Lung (tissue), 12 donors: ENCODE data around the gene PARD3. TPM values are rescaled to one million over a fixed set of nuclear protein-coding genes. Genes with fewer than 3 reads are reported as not detected.
A peak's percentile ranks its signal among the peaks of the same experiment; 100 is the strongest.

Experiments used
- ATAC-seq: fragments of 200-7000 bp; cut with Tn5 transposase; one replicate; pipeline ENCODE4 v1.9.1; 2020; ENCODE audit warnings: moderate number of reproducible peaks; ENCODE audit not compliant: insufficient read depth, low FRiP score
- DNase-seq, 3 donors: peaks; one replicate each; pipeline ENCODE4 v3.0.0-alpha.2; 2013 to 2017
- H3K27ac ChIP-seq, 2 donors: one replicate each; pipeline ENCODE4 v1.5.1; 2013; ENCODE audit warnings: mild to moderate bottlenecking in 2 of 2, moderate library complexity in 2 of 2, control low read depth in 1 of 2, inconsistent platforms in 1 of 2, low read depth in 1 of 2, low read length in 1 of 2
- H3K27me3 ChIP-seq, 3 donors: one replicate each; pipeline ENCODE4 v1.5.1; 2013; ENCODE audit warnings: low read length in 2 of 3; ENCODE audit not compliant: control insufficient read depth in 3 of 3, insufficient read depth in 3 of 3
- H3K36me3 ChIP-seq, 4 donors: one replicate each; pipeline ENCODE4 v1.5.1; 2013; ENCODE audit warnings: low read length in 4 of 4, mild to moderate bottlenecking in 1 of 4, moderate library complexity in 1 of 4; ENCODE audit not compliant: control insufficient read depth in 4 of 4, insufficient read depth in 4 of 4
- H3K4me1 ChIP-seq, 5 donors: one replicate each; pipeline ENCODE4 v1.5.1; 2013; ENCODE audit warnings: low read length in 5 of 5, mild to moderate bottlenecking in 2 of 5, moderate library complexity in 1 of 5; ENCODE audit not compliant: control insufficient read depth in 5 of 5, insufficient read depth in 5 of 5
- H3K4me3 ChIP-seq: one replicate; pipeline ENCODE4 v1.5.1; 2013; ENCODE audit warnings: mild to moderate bottlenecking, control low read depth, moderate library complexity
- H3K9ac ChIP-seq, 2 donors: one replicate each; pipeline ENCODE4 v1.5.1; 2013; ENCODE audit warnings: low read length in 2 of 2, control low read depth in 1 of 2; ENCODE audit not compliant: insufficient read depth in 1 of 2
- H3K9me3 ChIP-seq, 4 donors: one replicate each; pipeline ENCODE4 v1.5.1; 2013; ENCODE audit warnings: low read length in 3 of 4, mild to moderate bottlenecking in 1 of 4, moderate library complexity in 1 of 4; ENCODE audit not compliant: control insufficient read depth in 4 of 4, insufficient read depth in 3 of 4
- CTCF ChIP-seq: IDR thresholded peaks from 2 replicates; pipeline ENCODE4 v1.5.1; 2012; ENCODE audit warnings: mild to moderate bottlenecking; ENCODE audit errors: control extremely low read depth, extremely low read depth
- WGBS, 2 donors: extraction: QIAGEN DNeasy Blood & Tissue Kit; methylation state at CpG; one replicate each; pipeline ENCODE4 v1.1.7; 2013; 5-methylcytosine and 5-hydroxymethylcytosine counted together
- polyA plus RNA-seq, 2 donors: library from polyadenylated mRNA; stranded (reverse); fragments of 200-250 nt; gene quantifications; one replicate each; pipeline ENCODE4 v1.2.1, GENCODE V29; 2013
- total RNA-seq, 2 donors: library from RNA; depleted of rRNA in 1 of 2; stranded (reverse); fragments of >200 nt in 1 of 2; gene quantifications; one replicate each; pipeline ENCODE4 v1.2.1, GENCODE V29; 2014 to 2021
- donor health status: control.
- donor health status: control.
- donor health status: Bipolar disorder and iron deficiency.
- donor health status: healthy.
- donor health status: DM: yes; HTN: yes; CAD: no.

PARD3 gene
- total and polyA plus RNA-seq, 4 donors, result 10.3 to 69.2 (median 27.6) TPM

GRCh38 chr10:34587002-34587679, 228.0 kb downstream of the PARD3 start:
- 92 to 95% methylated on average over 4 of the region's 4 CpGs for WGBS, 2 donors
- Histone ChIP-seq H3K9me3 (no peaks in the 10 kb centered on the region), H3K27me3 (no peaks in the 10 kb centered on the region), H3K36me3 (no peaks in the 10 kb centered on the region), H3K4me3 (no peak overlapping the region), H3K27ac (no peak overlapping the region), H3K4me1 (peaks cover 2 to 18% (median 7%) of the 10 kb centered on the region in 5 donors), H3K9ac (no peak overlapping the region)
- ATAC-seq, result no peak
- TF ChIP-seq CTCF, result no peak
- no peak for DNase-seq

GRCh38 chr10:34585422-34586112, 229.5 kb downstream of the PARD3 start:
- 80 to 89% methylated on average over 2 of the region's 2 CpGs for WGBS, 2 donors
- TF ChIP-seq CTCF, result no peak
- H3K9ac ChIP-seq, result no peak overlapping the region
- ATAC-seq (no peak), DNase-seq (no peak)
- H3K27me3 ChIP-seq, result no peaks in the 10 kb centered on the region
- no peaks in the 10 kb centered on the region for H3K36me3 ChIP-seq
- H3K4me1 ChIP-seq, result peaks cover 2 to 22% (median 14%) of the 10 kb centered on the region in 5 donors
- H3K27ac ChIP-seq, result no peak overlapping the region
- H3K4me3 ChIP-seq, result no peak overlapping the region
- no peaks in the 10 kb centered on the region for H3K9me3 ChIP-seq

GRCh38 chr10:34584164-34584563, 230.9 kb downstream of the PARD3 start:
- peaks cover 3 to 22% (median 14%) of the 10 kb centered on the region in 5 donors for H3K4me1 ChIP-seq
- no peaks in the 10 kb centered on the region for H3K36me3 ChIP-seq
- no peaks in the 10 kb centered on the region for H3K9me3 ChIP-seq
- DNase-seq, result peak in 2 of 3 donors; percentile 81 to 88
- no peaks in the 10 kb centered on the region for H3K27me3 ChIP-seq
- H3K9ac ChIP-seq, result no peak overlapping the region
- TF ChIP-seq CTCF, result no peak
- no peak overlapping the region for H3K4me3 ChIP-seq
- peak; percentile 36 for ATAC-seq
- H3K27ac ChIP-seq, result no peak overlapping the region
